Right hindlimb (tissue), 1 donor: ENCODE data around the gene CALHM2.
"Not testable (repeated sequence)": the region's sequence is repeated elsewhere in the genome, so short reads cannot be mapped to it uniquely, and the experiment has no call there.

ENCODE experiments used
- DNase-seq: peaks from one replicate; pipeline ENCODE4 v3.0.0-alpha.2; 2018

The CALHM2 gene

GRCh38 chr10:103451831-103452505 is at the start of gene CALHM2:
Gene CALHM2 (minus strand): TSS chr10:103452370. CDS start chr10:103449941, 2,429 bp downstream.
- peak; percentile 89 for DNase-seq

DNA sequence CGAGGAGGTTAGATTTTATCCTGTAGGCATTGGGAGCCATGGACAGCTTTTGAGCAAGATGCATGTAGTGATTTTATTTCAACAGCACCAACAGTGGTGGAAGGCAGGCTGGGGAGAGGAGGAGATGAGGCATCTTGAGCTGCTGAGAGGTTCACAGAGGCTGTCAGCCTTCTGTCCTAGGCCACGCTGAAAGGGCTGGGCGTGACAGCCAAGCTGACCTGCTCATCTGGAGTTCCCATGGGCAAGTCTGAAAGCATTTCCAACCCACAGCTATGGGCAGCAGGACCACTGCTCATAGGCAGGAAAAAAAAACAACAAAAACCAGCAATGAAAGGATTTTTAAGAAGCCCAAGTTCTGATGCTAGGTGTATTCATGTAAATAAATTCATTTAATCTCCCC is 49.0 kb upstream of the CALHM2 start:
- DNase-seq: no peak

DNA sequence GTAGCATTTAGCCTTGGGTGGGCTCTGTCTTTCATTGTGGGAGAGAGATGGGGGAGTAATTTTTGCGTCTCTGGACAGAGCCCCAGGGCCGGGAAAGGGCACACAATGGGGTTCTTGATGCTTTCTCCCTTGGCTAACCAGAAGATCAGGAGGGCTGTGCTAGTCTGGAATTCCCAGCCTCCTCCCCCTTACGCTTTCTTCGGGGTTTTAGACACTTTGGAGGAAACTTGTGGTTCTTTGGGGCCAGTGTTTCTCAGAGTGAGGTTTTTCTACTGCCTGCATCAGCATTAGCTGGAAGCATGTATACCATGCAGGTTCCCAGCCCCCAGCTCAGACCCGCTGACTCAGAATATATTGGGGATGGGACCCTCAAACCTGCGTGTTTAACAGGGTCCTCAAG is 48.3 kb upstream of the CALHM2 start:
- no peak for DNase-seq

GRCh38 chr10:103499881-103500280 is 47.7 kb upstream of the CALHM2 start:
- DNase-seq: no peak

- no peak for DNase-seq
Observed at GRCh38 chr10:103498936-103499638, 46.9 kb upstream of the CALHM2 start.

GRCh38 chr10:103497161-103497915 is 45.2 kb upstream of the CALHM2 start:
- no peak for DNase-seq

GRCh38 chr10:103495321-103495720 is 43.2 kb upstream of the CALHM2 start:
- DNase-seq: no peak

- DNase-seq: no peak
Observed at GRCh38 chr10:103493916-103494877, 42.0 kb upstream of the CALHM2 start.

GRCh38 chr10:103493362-103493915 is 41.3 kb upstream of the CALHM2 start, which contains the start of gene NEURL1:
Gene NEURL1 (plus strand): TSS chr10:103493705. CDS start chr10:103494388, 683 bp downstream.
- peak; percentile 64 for DNase-seq

DNA sequence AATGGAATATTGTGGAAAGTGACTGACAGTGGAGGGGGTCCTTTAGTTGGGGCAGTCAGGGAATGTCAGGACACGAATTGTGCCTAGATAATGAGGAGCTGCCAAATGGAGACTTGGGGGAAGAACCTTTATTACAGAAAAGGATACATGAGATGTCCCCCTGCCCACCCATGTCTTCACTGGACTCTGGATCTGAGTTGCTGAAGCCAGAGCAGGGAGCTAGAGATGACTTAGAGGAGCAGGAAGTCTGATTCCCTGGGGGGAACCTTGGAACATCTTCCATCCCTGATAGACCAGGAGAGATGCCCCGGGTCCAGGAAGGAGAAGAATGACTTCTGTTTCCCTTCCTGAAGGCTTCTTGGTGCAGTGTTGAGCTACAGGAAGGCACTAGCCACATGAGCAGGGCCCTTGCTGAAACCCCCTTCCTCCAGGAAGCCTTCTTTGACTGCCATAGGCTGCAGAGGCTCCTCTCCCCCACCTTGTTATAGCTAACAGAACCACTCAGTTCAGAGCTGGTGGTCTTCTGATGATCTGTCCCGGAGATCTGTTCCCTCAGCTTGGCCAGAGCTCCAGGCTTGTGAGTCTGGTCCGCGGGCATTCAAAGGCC is 40.6 kb upstream of the CALHM2 start:
- no peak for DNase-seq

- peak; percentile 77 for DNase-seq
Observed at GRCh38 chr10:103491729-103492364, 39.7 kb upstream of the CALHM2 start.

- no peak for DNase-seq
Observed at GRCh38 chr10:103490986-103491314, 38.8 kb upstream of the CALHM2 start.

- DNase-seq: no peak
Observed at GRCh38 chr10:103487410-103487708, 35.2 kb upstream of the CALHM2 start.

GRCh38 chr10:103486635-103487409 is 34.7 kb upstream of the CALHM2 start:
- not testable (repeated sequence) for DNase-seq

DNA sequence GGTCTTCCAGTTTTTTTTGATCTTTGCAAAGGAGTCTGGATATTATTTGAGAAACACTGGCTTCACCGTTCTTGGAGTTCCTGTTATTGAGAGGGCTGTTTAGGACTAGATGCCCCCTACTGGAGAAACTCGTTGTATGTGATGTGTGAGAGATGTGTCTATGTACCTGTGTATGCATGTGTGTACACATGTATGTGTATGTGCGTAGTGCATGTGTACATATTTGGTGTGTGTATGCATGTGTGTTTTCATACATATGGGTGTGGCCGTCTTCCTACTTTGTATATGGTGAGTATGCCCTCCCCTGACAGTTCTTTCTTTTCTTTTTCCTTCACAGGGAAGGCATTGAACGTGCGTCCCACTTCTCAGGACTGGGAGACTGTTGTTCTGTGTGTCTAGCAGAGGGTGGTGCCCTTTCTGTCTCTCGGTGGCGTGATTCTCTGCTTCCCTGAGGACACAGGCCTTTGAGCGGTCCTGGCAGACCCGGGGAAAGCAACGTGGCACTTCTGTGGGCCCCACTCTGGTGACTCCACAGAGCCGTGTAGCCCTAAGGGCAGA is 29.9 kb upstream of the CALHM2 start:
- no peak for DNase-seq

DNA sequence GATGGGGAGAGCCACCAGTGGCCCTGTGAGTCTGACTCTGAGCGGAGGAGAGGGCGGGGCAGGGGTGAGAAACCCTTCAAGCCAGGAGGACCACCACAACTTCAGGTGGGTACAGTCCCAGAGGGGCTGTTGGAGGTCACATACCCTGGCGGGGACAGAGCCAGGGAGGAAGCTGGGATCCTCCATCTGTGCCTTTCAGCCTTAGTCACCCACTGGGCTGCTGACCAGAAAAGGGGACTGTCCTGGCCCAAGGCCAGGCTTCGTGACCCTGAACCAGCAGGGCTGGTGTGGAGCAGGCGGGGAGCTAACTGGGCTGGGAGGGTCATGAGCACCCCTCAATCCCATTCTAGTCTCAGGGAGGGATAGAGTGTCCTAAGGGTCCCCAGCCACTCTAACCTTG is 28.4 kb upstream of the CALHM2 start:
- no peak for DNase-seq

- no peak for DNase-seq
Observed at GRCh38 chr10:103479135-103479534, 27.0 kb upstream of the CALHM2 start, which contains the start of gene CALHM3. Gene CALHM3 (minus strand): TSS chr10:103479240. CDS start chr10:103479032, 208 bp downstream.

DNA sequence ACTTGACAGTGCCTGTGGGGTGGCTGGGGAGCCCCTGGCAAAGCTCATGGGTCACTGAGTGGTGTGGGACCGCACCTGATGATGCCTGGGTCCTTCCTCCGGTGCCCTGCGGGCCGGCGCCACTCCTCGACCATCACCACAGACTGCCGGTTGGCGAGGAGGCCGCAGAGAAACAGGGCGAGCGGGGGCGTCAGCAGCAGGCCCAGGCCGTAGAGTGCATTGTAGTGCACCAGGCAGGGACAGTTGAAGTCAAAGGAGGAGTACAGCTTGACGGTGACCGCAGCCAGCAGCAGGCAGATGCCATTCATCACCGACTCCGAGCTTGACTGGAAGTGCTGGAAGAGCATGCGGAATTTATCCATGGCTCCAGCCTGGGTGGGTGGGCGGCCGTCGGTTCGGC is 26.5 kb upstream of the CALHM2 start:
- DNase-seq: no peak

DNA sequence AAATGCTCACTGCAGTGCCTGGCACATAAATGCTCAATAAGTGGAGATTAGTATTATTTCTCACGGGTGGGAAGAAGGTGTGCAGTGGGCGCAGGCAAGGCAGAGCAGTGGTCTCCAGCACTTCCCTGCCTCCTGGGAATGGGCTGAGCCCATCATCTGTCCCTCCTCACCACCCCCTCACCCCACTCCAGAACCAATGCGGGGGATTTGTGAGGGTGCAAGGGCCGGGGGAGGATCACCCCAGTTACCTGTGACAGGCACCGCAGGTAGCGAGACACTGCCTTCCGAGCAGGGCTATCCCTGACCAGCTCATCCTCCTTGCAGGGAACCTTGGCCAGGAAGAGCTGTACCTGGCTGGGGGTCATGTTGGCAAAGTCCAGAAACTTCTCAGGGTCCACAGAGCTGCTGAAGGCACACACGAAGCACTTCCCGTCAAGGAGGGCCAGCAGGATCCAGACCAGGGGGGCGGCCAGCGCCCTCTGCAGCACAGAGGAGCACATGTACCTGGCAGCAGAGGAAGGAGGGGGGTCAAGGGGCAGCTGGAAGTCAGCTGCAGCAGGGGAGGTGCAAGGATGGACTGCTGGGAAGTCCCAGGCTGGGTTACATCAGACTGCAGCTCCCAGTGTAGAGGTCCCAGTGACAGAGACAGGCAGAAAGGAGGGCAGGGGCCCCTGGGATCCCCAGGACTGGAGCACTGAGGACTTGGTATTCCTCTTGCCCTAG is 24.0 kb upstream of the CALHM2 start:
- DNase-seq: no peak

GRCh38 chr10:103475437-103475836 is 23.3 kb upstream of the CALHM2 start:
- DNase-seq: no peak
